AG04449 (cell line): ENCODE measurements around the gene KRTAP5-9.

Experiments used
- CTCF ChIA-PET: fragments of 350-600 bp; formaldehyde crosslinking; extraction: SDS; loops from one replicate; lab custom pipeline; 2021; ENCODE audit warnings: antibody characterized with exemption; lab: Yijun Ruan, JAX
- POLR2A ChIA-PET: fragments of 400-600, 350-600 bp; formaldehyde crosslinking; extraction: SDS; loops from one replicate; lab custom pipeline; 2020; ENCODE audit warnings: antibody characterized with exemption, inconsistent platforms; lab: Yijun Ruan, JAX
- DNase-seq: peaks from one replicate; pipeline ENCODE4 v3.0.0-alpha.2; 2010; ENCODE audit warnings: low read depth, low spot score
- H3K4me3 ChIP-seq: 2 replicates; pipeline ENCODE4 v1.5.1; 2011; ENCODE audit warnings: low read depth, mild to moderate bottlenecking, control low read depth, low read length
- CTCF ChIP-seq: IDR thresholded peaks from one replicate; pipeline ENCODE4 v1.5.1; 2011; ENCODE audit warnings: mild to moderate bottlenecking, moderate library complexity, low read length, control low read depth, inconsistent platforms; ENCODE audit not compliant: insufficient read depth; ENCODE audit errors: missing control alignments

The KRTAP5-9 gene

GRCh38 chr11:71548120-71548519 is at the start of gene KRTAP5-9:
KRTAP5-9 (plus strand) TSS chr11:71548420; CDS start chr11:71548658, 238 bp downstream.
- no peak for TF ChIP-seq CTCF
- ChIA-PET POLR2A (no interaction called here), CTCF (interaction anchor here (1.0 kb wide), 1 partner anchor 32 kb away, joined by 3 read pairs; no protein-coding TSS in a partner anchor)
- no peak within 1 kb of the TSS for H3K4me3 ChIP-seq
- DNase-seq = no peak

- no peak overlapping the region for H3K4me3 ChIP-seq
- no peak for DNase-seq
- CTCF ChIA-PET = no interaction called here
- TF ChIP-seq CTCF = no peak
- POLR2A ChIA-PET = no interaction called here
Measured at GRCh38 chr11:71499125-71499524, 49.1 kb upstream of the KRTAP5-9 start.

GRCh38 chr11:71499546-71499945 is 48.7 kb upstream of the KRTAP5-9 start:
- H3K4me3 ChIP-seq = no peak overlapping the region
- no peak for TF ChIP-seq CTCF
- ChIA-PET CTCF (no interaction called here), POLR2A (no interaction called here)
- no peak for DNase-seq

- ChIA-PET POLR2A (no interaction called here), CTCF (no interaction called here)
- H3K4me3 ChIP-seq = no peak overlapping the region
- TF ChIP-seq CTCF = no peak
- DNase-seq = no peak
Measured at GRCh38 chr11:71500601-71501021, 47.6 kb upstream of the KRTAP5-9 start.

GRCh38 chr11:71501071-71501985 is 46.9 kb upstream of the KRTAP5-9 start:
- H3K4me3 ChIP-seq = no peak overlapping the region
- DNase-seq = no peak
- POLR2A ChIA-PET = no interaction called here
- CTCF ChIA-PET = no interaction called here
- no peak for TF ChIP-seq CTCF

- no peak for TF ChIP-seq CTCF
- no peak overlapping the region for H3K4me3 ChIP-seq
- ChIA-PET CTCF (no interaction called here), POLR2A (no interaction called here)
- no peak for DNase-seq
Measured at GRCh38 chr11:71502026-71502425, 46.2 kb upstream of the KRTAP5-9 start.
